AG04450 (cell line): ENCODE results near the gene SLC24A3. TPM values are rescaled to one million over a fixed set of nuclear protein-coding genes. Genes with fewer than 3 reads are reported as not detected.

Source experiments
- CTCF ChIA-PET: fragments of 300-600, 350-600 bp; formaldehyde crosslinking; extraction: SDS; loops from one replicate; lab custom pipeline; 2022; ENCODE audit warnings: antibody characterized with exemption, inconsistent platforms; lab: Charles Lee
- POLR2A ChIA-PET: fragments of 350-600 bp; formaldehyde crosslinking; extraction: SDS; loops from one replicate; lab custom pipeline; 2021; ENCODE audit warnings: antibody characterized with exemption, inconsistent platforms; lab: Yijun Ruan, JAX
- DNase-seq: peaks from one replicate; pipeline ENCODE4 v3.0.0-alpha.2; 2011; ENCODE audit warnings: low read depth, low spot score
- H3K27ac ChIP-seq: one replicate; pipeline ENCODE4 v1.5.1; 2012; ENCODE audit warnings: low read depth, low read length, control low read depth
- H3K27me3 ChIP-seq: one replicate; pipeline ENCODE4 v1.6.0; 2012; ENCODE audit warnings: low read length; ENCODE audit not compliant: control insufficient read depth, insufficient read depth
- H3K4me3 ChIP-seq: 2 replicates; pipeline ENCODE4 v1.5.1; 2011; ENCODE audit warnings: mild to moderate bottlenecking, low read depth, low read length, control low read depth
- H3K9me3 ChIP-seq: 2 replicates; pipeline ENCODE4 v1.5.1; 2012; ENCODE audit warnings: low read length; ENCODE audit not compliant: control insufficient read depth, insufficient read depth
- polyA plus RNA-seq: library from polyadenylated mRNA; depleted of rRNA; stranded (reverse); fragments of >200 nt; gene quantifications from 2 replicates; pipeline ENCODE4 v1.2.3, GENCODE V29; 2011
- TF ChIP-seq, protein P1 (sequence below): IDR thresholded peaks from 2 replicates; pipeline ENCODE4 v1.5.1; 2011; ENCODE audit warnings: low read depth, low read length, control low read depth, inconsistent platforms

The SLC24A3 gene
- polyA plus RNA-seq, 1 experiment: not detected

DNA sequence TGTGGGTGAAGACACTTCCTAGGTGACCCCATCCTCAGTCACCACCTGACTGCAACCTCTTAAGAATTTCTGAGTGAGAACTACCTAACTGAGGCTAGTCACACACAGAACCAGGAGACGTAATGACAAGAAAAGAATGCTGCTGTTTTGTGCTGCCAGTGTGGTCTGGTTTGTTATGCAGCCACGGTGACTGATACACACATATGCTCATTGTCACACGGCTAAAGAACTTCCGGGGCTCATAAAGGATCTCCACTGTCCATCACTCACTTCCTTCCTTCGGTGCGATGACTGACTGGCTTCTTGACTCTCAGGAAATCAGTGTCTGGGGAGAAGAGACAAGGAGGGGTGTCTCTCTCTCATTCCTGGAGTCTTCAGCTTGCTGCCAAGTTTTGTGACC, 88.0 kb downstream of the SLC24A3 start:
- ChIA-PET CTCF (no interaction called here), POLR2A (no interaction called here)
- no peak overlapping the region for H3K4me3 ChIP-seq
- peaks cover 24% of the 10 kb centered on the region for H3K9me3 ChIP-seq
- TF ChIP-seq, protein P1, sequence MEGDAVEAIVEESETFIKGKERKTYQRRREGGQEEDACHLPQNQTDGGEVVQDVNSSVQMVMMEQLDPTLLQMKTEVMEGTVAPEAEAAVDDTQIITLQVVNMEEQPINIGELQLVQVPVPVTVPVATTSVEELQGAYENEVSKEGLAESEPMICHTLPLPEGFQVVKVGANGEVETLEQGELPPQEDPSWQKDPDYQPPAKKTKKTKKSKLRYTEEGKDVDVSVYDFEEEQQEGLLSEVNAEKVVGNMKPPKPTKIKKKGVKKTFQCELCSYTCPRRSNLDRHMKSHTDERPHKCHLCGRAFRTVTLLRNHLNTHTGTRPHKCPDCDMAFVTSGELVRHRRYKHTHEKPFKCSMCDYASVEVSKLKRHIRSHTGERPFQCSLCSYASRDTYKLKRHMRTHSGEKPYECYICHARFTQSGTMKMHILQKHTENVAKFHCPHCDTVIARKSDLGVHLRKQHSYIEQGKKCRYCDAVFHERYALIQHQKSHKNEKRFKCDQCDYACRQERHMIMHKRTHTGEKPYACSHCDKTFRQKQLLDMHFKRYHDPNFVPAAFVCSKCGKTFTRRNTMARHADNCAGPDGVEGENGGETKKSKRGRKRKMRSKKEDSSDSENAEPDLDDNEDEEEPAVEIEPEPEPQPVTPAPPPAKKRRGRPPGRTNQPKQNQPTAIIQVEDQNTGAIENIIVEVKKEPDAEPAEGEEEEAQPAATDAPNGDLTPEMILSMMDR: no peak
- no peaks in the 10 kb centered on the region for H3K27me3 ChIP-seq
- no peak for DNase-seq
- no peak overlapping the region for H3K27ac ChIP-seq

DNA sequence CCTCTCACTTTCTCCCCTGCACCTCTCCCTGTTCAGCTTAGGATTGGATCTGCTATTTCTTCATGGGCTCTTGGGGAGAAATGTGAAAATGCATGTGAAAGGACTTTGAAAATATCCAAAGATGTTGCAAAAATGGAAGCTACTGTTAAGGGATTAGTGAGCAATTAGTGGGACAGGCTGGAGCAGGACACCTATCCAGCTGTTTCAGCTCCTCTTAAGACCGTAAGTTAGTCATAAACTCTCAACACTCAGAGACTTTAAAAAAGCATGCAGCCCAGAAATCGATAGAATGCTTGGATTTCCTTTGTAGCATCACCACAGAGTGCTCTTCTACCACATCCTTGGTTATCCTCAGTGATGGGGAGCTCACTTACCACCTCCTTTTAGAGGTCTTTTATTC, 88.7 kb downstream of the SLC24A3 start:
- H3K27ac ChIP-seq: no peak overlapping the region
- no peak overlapping the region for H3K4me3 ChIP-seq
- no peaks in the 10 kb centered on the region for H3K27me3 ChIP-seq
- CTCF ChIA-PET: no interaction called here
- DNase-seq: no peak
- peaks cover 24% of the 10 kb centered on the region for H3K9me3 ChIP-seq
- POLR2A ChIA-PET: no interaction called here
- TF ChIP-seq, protein P1: no peak

DNA sequence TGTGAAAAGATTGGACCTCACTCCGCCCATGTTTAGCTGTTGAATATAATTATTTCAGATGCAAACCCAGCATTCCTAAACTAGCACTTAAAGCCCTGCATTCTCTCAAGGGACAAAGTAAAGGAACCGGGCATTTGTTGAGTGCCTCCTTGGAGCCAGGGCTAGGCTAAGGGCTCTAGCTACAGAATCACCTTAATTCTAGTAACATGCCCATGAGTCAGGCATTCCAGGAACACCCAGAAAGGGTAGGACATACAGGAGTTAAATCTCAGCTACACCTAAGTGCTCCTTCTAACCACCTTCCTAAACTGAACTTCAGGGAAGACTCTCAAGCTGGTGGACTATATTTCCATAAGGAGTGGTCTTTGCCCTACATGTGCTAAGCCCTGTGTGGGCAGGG, 89.4 kb downstream of the SLC24A3 start:
- DNase-seq: no peak
- no peaks in the 10 kb centered on the region for H3K27me3 ChIP-seq
- H3K4me3 ChIP-seq: no peak overlapping the region
- TF ChIP-seq, protein P1: no peak
- ChIA-PET POLR2A (no interaction called here), CTCF (no interaction called here)
- H3K9me3 ChIP-seq: peaks cover 24% of the 10 kb centered on the region
- no peak overlapping the region for H3K27ac ChIP-seq

DNA sequence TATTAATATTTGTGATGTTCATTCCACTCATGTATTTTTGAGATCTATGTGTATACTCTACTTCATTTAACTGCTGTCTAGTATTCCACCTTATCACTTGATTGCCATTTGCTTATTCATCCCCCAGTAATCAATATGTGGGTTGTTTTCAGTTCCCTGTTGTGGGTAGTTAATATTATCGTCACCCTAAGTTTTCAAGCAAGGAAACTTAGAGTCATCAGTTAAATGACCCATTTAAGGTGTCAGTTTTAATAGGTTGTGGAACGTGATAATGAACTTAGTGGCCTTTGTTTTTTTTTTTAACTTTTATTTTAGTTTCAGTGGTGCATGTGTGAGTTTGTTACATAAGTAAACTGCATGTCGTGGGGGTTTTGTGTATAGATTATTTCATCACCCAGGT, 90.3 kb downstream of the SLC24A3 start:
- H3K9me3 ChIP-seq: peaks cover 24% of the 10 kb centered on the region
- ChIA-PET CTCF (no interaction called here), POLR2A (no interaction called here)
- no peaks in the 10 kb centered on the region for H3K27me3 ChIP-seq
- TF ChIP-seq, protein P1: no peak
- no peak overlapping the region for H3K4me3 ChIP-seq
- H3K27ac ChIP-seq: no peak overlapping the region
- DNase-seq: no peak

DNA sequence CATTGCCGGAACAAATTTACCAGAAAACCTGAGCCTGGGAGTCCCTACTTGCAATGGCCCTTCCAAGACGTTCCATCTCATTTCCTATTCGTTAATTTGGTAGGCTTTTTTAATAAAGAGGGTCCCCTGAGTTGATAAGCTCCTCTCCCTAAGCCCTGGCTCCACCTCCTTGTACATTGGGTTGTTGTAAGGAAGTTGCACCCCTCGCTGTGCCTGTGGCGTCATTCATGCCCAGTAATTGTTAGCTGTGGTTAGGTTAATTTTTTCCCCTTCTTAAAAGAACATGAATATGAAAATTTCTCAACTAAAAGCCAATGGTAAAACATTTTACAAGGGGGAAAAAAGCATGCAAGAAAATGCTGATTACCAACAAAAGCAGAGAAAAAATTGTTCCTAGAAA, 91.9 kb downstream of the SLC24A3 start:
- no peak for DNase-seq
- peaks cover 15% of the 10 kb centered on the region; the same call in 1 of the 2 replicates for H3K9me3 ChIP-seq
- H3K27ac ChIP-seq: no peak overlapping the region
- ChIA-PET POLR2A (no interaction called here), CTCF (no interaction called here)
- TF ChIP-seq, protein P1: no peak
- no peak overlapping the region for H3K4me3 ChIP-seq
- no peaks in the 10 kb centered on the region for H3K27me3 ChIP-seq
